A549 (cell line): ENCODE data around the gene ZC3H12D. TPM values are rescaled to one million over a fixed set of nuclear protein-coding genes. Genes with fewer than 3 reads are reported as not detected.

Experiments
- ATAC-seq, 2 experiments: fragments of 200-7000 bp in 1 of 2; fragments of >200 bp in 1 of 2; cut with Nextera tagmentation in 1 of 2; cut with Tn5 transposase in 1 of 2; 3 replicates each; pipeline versions ENCODE4 v1.8.0 to v1.9.1; 2018 to 2020; ENCODE audit warnings: mild to moderate bottlenecking in 1 of 2, moderate library complexity in 1 of 2
- CTCF ChIA-PET: fragments of 300-600 bp; sonication (Branson Sonifier 250); formaldehyde crosslinking; extraction: SDS; loops from one replicate; lab custom pipeline; 2021; ENCODE audit warnings: antibody characterized with exemption, inconsistent platforms; lab: Yijun Ruan, JAX
- POLR2A ChIA-PET: fragments of 350-600 bp; formaldehyde crosslinking; extraction: SDS; loops from one replicate; lab custom pipeline; 2021; ENCODE audit warnings: antibody characterized with exemption, inconsistent platforms; lab: Yijun Ruan, JAX
- DNase-seq, 2 experiments: peaks; one replicate each; pipeline versions ENCODE4 v3.0.0 to v3.0.0-alpha.2; 2011 to 2016; ENCODE audit warnings: low read depth in 1 of 2, low spot score in 1 of 2
- FAIRE-seq: peaks from 2 replicates; lab custom pipeline; 2011; peaks lifted over from hg19 to GRCh38; lab: Jason Lieb, UNC
- H3K27ac ChIP-seq, 2 experiments: fragments of >200 bp; sonication (Bioruptor Twin); formaldehyde crosslinking; 3 replicates each; pipeline ENCODE4 v1.5.1; 2016 to 2017
- H3K4me1 ChIP-seq: fragments of >200 bp; sonication (Bioruptor Twin); formaldehyde crosslinking; 3 replicates; pipeline ENCODE4 v1.6.1; 2016
- H3K4me2 ChIP-seq: fragments of >200 bp; sonication (Bioruptor Twin); formaldehyde crosslinking; 3 replicates; pipeline ENCODE4 v1.6.1; 2016
- H3K4me3 ChIP-seq: fragments of >200 bp; sonication (Bioruptor Twin); formaldehyde crosslinking; 3 replicates; pipeline ENCODE4 v1.5.1; 2016
- H3K9me3 ChIP-seq: fragments of >200 bp; sonication (Bioruptor Twin); formaldehyde crosslinking; 3 replicates; pipeline ENCODE4 v1.6.1; 2016
- BHLHE40 ChIP-seq: IDR thresholded peaks from 2 replicates; pipeline ENCODE4 v1.6.1; 2012; ENCODE audit warnings: low read depth, low read length, inconsistent platforms
- CBX2 ChIP-seq: fragments of 200-600 bp; sonication (generic); IDR thresholded peaks from 2 replicates; pipeline ENCODE4 v1.6.1; 2016; ENCODE audit warnings: low read depth, mild to moderate bottlenecking, borderline replicate concordance
- CHD4 ChIP-seq: fragments of 200-600 bp; sonication (generic); IDR thresholded peaks from 2 replicates; pipeline ENCODE4 v1.6.1; 2016; ENCODE audit warnings: antibody characterized with exemption, mild to moderate bottlenecking, borderline replicate concordance
- EHF ChIP-seq: fragments of 250-450 bp; sonication (Bioruptor Pico); IDR thresholded peaks from 2 replicates; pipeline ENCODE4 v1.5.0; 2020; ENCODE audit warnings: mild to moderate bottlenecking
- EHMT2 ChIP-seq: fragments of 200-600 bp; sonication (generic); IDR thresholded peaks from 2 replicates; pipeline ENCODE4 v1.6.1; 2016; ENCODE audit warnings: antibody characterized with exemption, low read depth, mild to moderate bottlenecking, moderate library complexity
- FOXS1 ChIP-seq: fragments of 250-450 bp; sonication (Bioruptor Pico); IDR thresholded peaks from 2 replicates; pipeline ENCODE4 v1.5.0; 2020; ENCODE audit warnings: mild to moderate bottlenecking, moderate library complexity
- GATA3 ChIP-seq: IDR thresholded peaks from 2 replicates; pipeline ENCODE4 v1.6.1; 2012; ENCODE audit warnings: borderline replicate concordance
- HDAC2 ChIP-seq: fragments of 200-600 bp; sonication (generic); IDR thresholded peaks from 2 replicates; pipeline ENCODE4 v1.6.1; 2016
- HOXA7 ChIP-seq: fragments of 250-450 bp; sonication (Bioruptor Pico); IDR thresholded peaks from 2 replicates; pipeline ENCODE4 v1.5.0; 2020; ENCODE audit warnings: mild to moderate bottlenecking, moderate library complexity
- JUN ChIP-seq, 2 experiments: fragments of >200 bp; sonication (Bioruptor Twin); formaldehyde crosslinking; IDR thresholded peaks; 2 replicates in 1 of 2; 3 replicates in 1 of 2; pipeline ENCODE4 v1.6.1; 2016 to 2017
- JUNB ChIP-seq: fragments of >200 bp; sonication (Bioruptor Twin); formaldehyde crosslinking; IDR thresholded peaks from 2 replicates; pipeline ENCODE4 v1.6.1; 2016
- MAFK ChIP-seq: fragments of 450-650 bp; IDR thresholded peaks from 2 replicates; pipeline ENCODE4 v1.6.1; 2014; ENCODE audit not compliant: partially characterized antibody
- MYC ChIP-seq: IDR thresholded peaks from 2 replicates; pipeline ENCODE4 v1.6.1; 2012; ENCODE audit warnings: mild to moderate bottlenecking, inconsistent platforms, low read length, improper control_type of control experiment, borderline replicate concordance
- NFE2L2 ChIP-seq: fragments of 150-350 bp; conservative IDR thresholded peaks from 2 replicates; pipeline ENCODE4 v1.6.1; 2014; ENCODE audit warnings: low read length
- NPAS2 ChIP-seq: fragments of 250-450 bp; sonication (Bioruptor Pico); IDR thresholded peaks from 2 replicates; pipeline ENCODE4 v1.8.0; 2022; ENCODE audit warnings: mild to moderate bottlenecking, moderate library complexity, borderline replicate concordance
- PHF8 ChIP-seq: fragments of 200-600 bp; sonication (generic); IDR thresholded peaks from 2 replicates; pipeline ENCODE4 v1.6.1; 2016; ENCODE audit warnings: low read depth, mild to moderate bottlenecking, antibody characterized with exemption, moderate library complexity, borderline replicate concordance
- POLR2AphosphoS2 ChIP-seq: conservative IDR thresholded peaks from 2 replicates; pipeline ENCODE4 v1.6.1; 2012; ENCODE audit warnings: low read length, improper control_type of control experiment, inconsistent platforms
- RAD21 ChIP-seq, 2 experiments: fragments of >200 bp in 1 of 2; sonication (Bioruptor Twin) in 1 of 2; formaldehyde crosslinking in 1 of 2; IDR thresholded peaks in 1 of 2; conservative IDR thresholded peaks in 1 of 2; 2 replicates in 1 of 2; 3 replicates in 1 of 2; pipeline ENCODE4 v1.6.1; 2012 to 2018; ENCODE audit warnings: inconsistent platforms in 1 of 2
- RNF2 ChIP-seq: fragments of 200-600 bp; sonication (generic); IDR thresholded peaks from 2 replicates; pipeline ENCODE4 v1.6.1; 2016; ENCODE audit warnings: low read depth, mild to moderate bottlenecking, antibody characterized with exemption, moderate library complexity, borderline replicate concordance
- SMC3 ChIP-seq: fragments of >200 bp; sonication (Bioruptor Twin); formaldehyde crosslinking; IDR thresholded peaks from 3 replicates; pipeline ENCODE4 v1.6.1; 2018; ENCODE audit warnings: inconsistent platforms
- SREBF2 ChIP-seq: fragments of 450-650 bp; IDR thresholded peaks from 2 replicates; pipeline ENCODE4 v1.6.1; 2014; ENCODE audit warnings: mild to moderate bottlenecking, moderate library complexity
- TFCP2L1 ChIP-seq: fragments of 250-450 bp; sonication (Bioruptor Pico); IDR thresholded peaks from 2 replicates; pipeline ENCODE4 v1.5.0; 2021; ENCODE audit warnings: mild to moderate bottlenecking
- ZC3H11A ChIP-seq: fragments of 450-650 bp; IDR thresholded peaks from 2 replicates; pipeline ENCODE4 v1.6.1; 2014; ENCODE audit warnings: antibody characterized with exemption, mild to moderate bottlenecking
- ZSCAN20 ChIP-seq: fragments of 250-450 bp; sonication (Bioruptor Pico); IDR thresholded peaks from 2 replicates; pipeline ENCODE4 v1.8.0; 2022; ENCODE audit warnings: mild to moderate bottlenecking, moderate library complexity
- WGBS: methylation state at CpG from one replicate; pipeline ENCODE4 v1.1.6; 2017; ENCODE audit errors: missing lambda C conversion rate; 5-methylcytosine and 5-hydroxymethylcytosine counted together
- polyA plus RNA-seq, 4 experiments: library from polyadenylated mRNA; depleted of rRNA in 3 of 4; stranded (reverse); fragments of >200 nt; fragmentation: RNase III in 1 of 4; extraction: RNeasy Plus Mini Kit Qiagen cat#74134 plus additional on column Dnase treatment in 1 of 4; gene quantifications; 2 replicates in 3 of 4; 3 replicates in 1 of 4; pipeline ENCODE4 v1.2.3, GENCODE V29; 2011 to 2017
- TF ChIP-seq, protein P1 (sequence below): IDR thresholded peaks from 2 replicates; pipeline ENCODE4 v1.6.1; 2012; ENCODE audit warnings: low read depth, borderline replicate concordance
- TF ChIP-seq, protein P2 (sequence below): fragments of 250-450 bp; sonication (Bioruptor Pico); IDR thresholded peaks from 2 replicates; pipeline ENCODE4 v1.5.0; 2020; ENCODE audit warnings: low read depth, mild to moderate bottlenecking, moderate library complexity
- TF ChIP-seq, protein P3 (sequence below): fragments of 450-650 bp; IDR thresholded peaks from 2 replicates; pipeline ENCODE4 v1.6.1; 2014; ENCODE audit warnings: antibody characterized with exemption
- TF ChIP-seq, protein P4 (sequence below): fragments of >200 bp; sonication (Bioruptor Twin); formaldehyde crosslinking; IDR thresholded peaks from 3 replicates; pipeline ENCODE4 v1.6.1; 2016

ZC3H12D gene
- polyA plus RNA-seq, 2 of the 4 experiments (the other 2 are of a cell fraction): 0.04 to 0.12 TPM

DNA sequence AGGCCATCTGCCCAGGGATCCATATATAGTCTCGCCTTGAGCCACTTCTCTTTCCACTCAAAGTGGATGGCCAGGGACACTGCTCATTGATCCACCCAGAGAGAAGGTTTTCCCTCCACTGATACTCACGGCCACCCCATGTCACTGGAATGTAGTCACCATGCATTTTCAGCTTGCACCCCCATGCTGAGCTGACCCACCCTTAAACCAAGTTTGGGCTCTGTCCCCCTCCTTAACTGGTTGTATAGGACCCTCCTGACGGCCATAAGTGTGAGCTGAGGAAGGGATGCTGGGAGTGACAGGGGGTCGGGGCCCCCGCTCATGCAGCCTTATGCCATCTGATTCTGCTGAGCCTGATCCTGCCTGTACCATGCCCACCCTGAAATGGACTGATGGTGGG is 59.1 kb downstream of the ZC3H12D start:
- FAIRE-seq (no peak), ATAC-seq (no peak), DNase-seq (no peak)
- POLR2A ChIA-PET: no interaction called here
- WGBS: 78% methylated on average over 5 of the region's 5 CpGs
- Histone ChIP-seq H3K4me3 (no peak overlapping the region), H3K9me3 (no peaks in the 10 kb centered on the region), H3K4me2 (no peak overlapping the region), H3K27ac (no peak overlapping the region), H3K4me1 (no peaks in the 10 kb centered on the region)
- no peak for TF ChIP-seq JUNB
- no peak for TF ChIP-seq TFCP2L1 (CRISPR knock-in tag)
- TF ChIP-seq, protein P1, sequence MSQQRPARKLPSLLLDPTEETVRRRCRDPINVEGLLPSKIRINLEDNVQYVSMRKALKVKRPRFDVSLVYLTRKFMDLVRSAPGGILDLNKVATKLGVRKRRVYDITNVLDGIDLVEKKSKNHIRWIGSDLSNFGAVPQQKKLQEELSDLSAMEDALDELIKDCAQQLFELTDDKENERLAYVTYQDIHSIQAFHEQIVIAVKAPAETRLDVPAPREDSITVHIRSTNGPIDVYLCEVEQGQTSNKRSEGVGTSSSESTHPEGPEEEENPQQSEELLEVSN: no peak
- no peak for TF ChIP-seq NFE2L2
- CTCF ChIA-PET: interaction anchor here (0.8 to 1.7 kb wide), 3 partner anchors 16 to 398 kb away, joined by 3 to 7 read pairs (median 3); no protein-coding TSS in a partner anchor

DNA sequence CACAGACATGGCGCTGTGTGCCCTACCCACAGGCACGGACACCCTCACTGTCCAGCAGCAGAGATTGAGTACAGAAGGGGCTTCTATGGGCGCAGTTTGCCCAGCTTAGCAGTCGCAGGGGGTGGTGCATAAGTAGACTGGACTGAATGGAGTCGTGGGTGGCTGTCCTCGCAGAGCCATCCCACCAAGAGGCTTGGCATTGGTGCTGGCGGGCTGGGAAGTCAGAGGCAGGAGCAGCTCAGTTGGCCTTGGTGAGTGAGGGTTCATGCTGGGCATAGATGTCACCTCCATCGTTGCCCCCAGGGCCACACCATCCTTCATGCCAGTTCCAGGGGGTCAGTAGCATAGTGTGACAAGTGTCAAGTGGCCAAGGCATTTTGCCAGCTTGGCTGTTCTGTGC is 59.6 kb downstream of the ZC3H12D start:
- H3K27ac ChIP-seq: no peak overlapping the region
- no peak overlapping the region for H3K4me2 ChIP-seq
- no peak for FAIRE-seq
- WGBS: 85% methylated on average over 6 of the region's 8 CpGs
- CTCF ChIA-PET: interaction anchor here (1.7 kb wide), 1 partner anchor 397 kb away, joined by 7 read pairs; no protein-coding TSS in a partner anchor
- H3K9me3 ChIP-seq: no peaks in the 10 kb centered on the region
- no peaks in the 10 kb centered on the region for H3K4me1 ChIP-seq
- TF ChIP-seq ZC3H11A (no peak), ZSCAN20 (CRISPR knock-in tag) (no peak), NPAS2 (no peak), CBX2 (no peak), PHF8 (no peak), JUN (IDR thresholded peaks at IDR 0.05) (no peak), FOXS1 (no peak), SREBF2 (no peak), HOXA7 (CRISPR knock-in tag) (no peak), POLR2AphosphoS2 (no peak), BHLHE40 (no peak), EHF (no peak), JUNB (no peak), GATA3 (no peak), MYC (no peak), CHD4 (no peak), TFCP2L1 (CRISPR knock-in tag) (no peak)
- TF ChIP-seq, protein P2, sequence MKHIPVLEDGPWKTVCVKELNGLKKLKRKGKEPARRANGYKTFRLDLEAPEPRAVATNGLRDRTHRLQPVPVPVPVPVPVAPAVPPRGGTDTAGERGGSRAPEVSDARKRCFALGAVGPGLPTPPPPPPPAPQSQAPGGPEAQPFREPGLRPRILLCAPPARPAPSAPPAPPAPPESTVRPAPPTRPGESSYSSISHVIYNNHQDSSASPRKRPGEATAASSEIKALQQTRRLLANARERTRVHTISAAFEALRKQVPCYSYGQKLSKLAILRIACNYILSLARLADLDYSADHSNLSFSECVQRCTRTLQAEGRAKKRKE (CRISPR knock-in tag): no peak
- TF ChIP-seq, protein P3, sequence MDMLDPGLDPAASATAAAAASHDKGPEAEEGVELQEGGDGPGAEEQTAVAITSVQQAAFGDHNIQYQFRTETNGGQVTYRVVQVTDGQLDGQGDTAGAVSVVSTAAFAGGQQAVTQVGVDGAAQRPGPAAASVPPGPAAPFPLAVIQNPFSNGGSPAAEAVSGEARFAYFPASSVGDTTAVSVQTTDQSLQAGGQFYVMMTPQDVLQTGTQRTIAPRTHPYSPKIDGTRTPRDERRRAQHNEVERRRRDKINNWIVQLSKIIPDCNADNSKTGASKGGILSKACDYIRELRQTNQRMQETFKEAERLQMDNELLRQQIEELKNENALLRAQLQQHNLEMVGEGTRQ: no peak
- TF ChIP-seq, all 56 proteins: peak for 0
- no peak for DNase-seq
- POLR2A ChIA-PET: no interaction called here
- H3K4me3 ChIP-seq: no peak overlapping the region
- ATAC-seq: no peak

DNA sequence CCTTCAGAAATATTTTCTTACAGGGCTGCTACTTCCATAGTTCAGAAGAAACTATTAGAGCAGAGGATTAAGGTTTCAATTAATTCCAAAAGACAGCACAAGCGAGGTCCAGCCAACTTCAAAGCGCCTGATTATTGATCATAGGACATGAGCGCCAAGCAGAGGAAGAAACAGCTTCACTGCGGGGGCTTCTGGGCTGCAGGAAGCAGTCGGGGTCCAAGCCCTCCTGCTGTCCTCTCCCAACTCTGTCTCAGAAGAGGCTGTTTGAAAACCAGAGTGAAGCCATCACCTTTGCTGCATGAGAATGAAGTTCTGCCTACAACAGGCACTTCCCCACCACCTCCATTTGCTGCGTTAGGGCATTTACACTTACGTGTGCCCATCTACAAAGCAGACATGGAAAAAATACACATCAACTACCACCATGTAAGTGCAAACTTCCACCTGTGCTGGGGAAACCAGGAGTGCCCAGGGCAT is 60.8 kb downstream of the ZC3H12D start:
- CTCF ChIA-PET: interaction anchor here (1.0 to 1.6 kb wide), 4 partner anchors 8 to 470 kb away, joined by 3 to 7 read pairs (median 4); no protein-coding TSS in a partner anchor

More for the DNA sequence above, 60.8 kb downstream of the ZC3H12D start:
- H3K4me1 ChIP-seq: no peaks in the 10 kb centered on the region
- ATAC-seq (no peak), FAIRE-seq (no peak)
- no peak for TF ChIP-seq TFCP2L1 (CRISPR knock-in tag)
- TF ChIP-seq NPAS2: no peak
- no peak for TF ChIP-seq POLR2AphosphoS2
- TF ChIP-seq RAD21 (conservative IDR thresholded peaks at IDR 0.05 in 1 of 2, IDR thresholded peaks at IDR 0.05 in 1 of 2): no peak
- no peak for TF ChIP-seq RNF2
- TF ChIP-seq SMC3: no peak
- no peak for TF ChIP-seq MYC
- no peak for TF ChIP-seq HDAC2
- TF ChIP-seq EHMT2: no peak
- TF ChIP-seq, protein P4, sequence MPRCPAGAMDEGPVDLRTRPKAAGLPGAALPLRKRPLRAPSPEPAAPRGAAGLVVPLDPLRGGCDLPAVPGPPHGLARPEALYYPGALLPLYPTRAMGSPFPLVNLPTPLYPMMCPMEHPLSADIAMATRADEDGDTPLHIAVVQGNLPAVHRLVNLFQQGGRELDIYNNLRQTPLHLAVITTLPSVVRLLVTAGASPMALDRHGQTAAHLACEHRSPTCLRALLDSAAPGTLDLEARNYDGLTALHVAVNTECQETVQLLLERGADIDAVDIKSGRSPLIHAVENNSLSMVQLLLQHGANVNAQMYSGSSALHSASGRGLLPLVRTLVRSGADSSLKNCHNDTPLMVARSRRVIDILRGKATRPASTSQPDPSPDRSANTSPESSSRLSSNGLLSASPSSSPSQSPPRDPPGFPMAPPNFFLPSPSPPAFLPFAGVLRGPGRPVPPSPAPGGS: no peak
- no peak for TF ChIP-seq MAFK
- TF ChIP-seq, protein P2 (CRISPR knock-in tag): no peak
- TF ChIP-seq ZSCAN20 (CRISPR knock-in tag): no peak
- TF ChIP-seq, all 56 proteins: peak for 0
- Histone ChIP-seq H3K4me2 (no peak overlapping the region), H3K4me3 (no peak overlapping the region), H3K9me3 (no peaks in the 10 kb centered on the region), H3K27ac (0 out of 6 replicates have a peak overlapping the region, but pooled peaks of 1 of the 2 experiments have one; percentile 13)
- DNase-seq: no peak
- POLR2A ChIA-PET: no interaction called here
- WGBS: 85% methylated on average over 7 of the region's 7 CpGs
